Measurements from ENCODE around the gene ZNF816. TPM values are rescaled to one million over a fixed set of nuclear protein-coding genes. Genes with fewer than 3 reads are reported as not detected.
"Not testable (repeated sequence)": the region's sequence is repeated elsewhere in the genome, so short reads cannot be mapped to it uniquely, and the experiment has no call there.

The ZNF816 gene
- total RNA-seq, 4 donors from 2014 or later: 6.0 to 150 (median 13.9) TPM

- Histone ChIP-seq H3K27me3 (no peaks in the 10 kb centered on the region), H3K27ac (peak overlapping the region in 1 of 4 donors; percentile 76), H3K4me3 (no peak overlapping the region), H3K36me3 (peaks cover 0 to 9% (median 0%) of the 10 kb centered on the region in 4 donors), H3K9me3 (no peaks in the 10 kb centered on the region), H3K4me1 (peaks cover 0 to 19% (median 5%) of the 10 kb centered on the region in 4 donors)
- WGBS, 2 donors (ENCODE audit: low coverage in 1 of 2): 82 to 83% methylated on average over 2 of the region's 2 CpGs
- DNase-seq: no peak
- TF ChIP-seq EP300 (IDR thresholded peaks at IDR 0.05; ENCODE audit: low read depth) (no peak), POLR2A (IDR thresholded peaks at IDR 0.05) (no peak), CTCF (IDR thresholded peaks at IDR 0.05) (no peak), POLR2AphosphoS5 (IDR thresholded peaks at IDR 0.05) (no peak)
- in situ Hi-C loops (cut with MboI; ENCODE audit: low pct_ligation_motif_present in 1 of 4, low pct_unique_long_range_greater_than_20kb in 1 of 4, low sequenced_read_pairs in 3 of 4) (no loop called here), intact Hi-C loops (cut with DNase I; ENCODE audit: low total_unique reads) (no loop called here)
These were observed 28.8 kb upstream of the ZNF816 start for GRCh38 chr19:52991484-52991883.

DNA sequence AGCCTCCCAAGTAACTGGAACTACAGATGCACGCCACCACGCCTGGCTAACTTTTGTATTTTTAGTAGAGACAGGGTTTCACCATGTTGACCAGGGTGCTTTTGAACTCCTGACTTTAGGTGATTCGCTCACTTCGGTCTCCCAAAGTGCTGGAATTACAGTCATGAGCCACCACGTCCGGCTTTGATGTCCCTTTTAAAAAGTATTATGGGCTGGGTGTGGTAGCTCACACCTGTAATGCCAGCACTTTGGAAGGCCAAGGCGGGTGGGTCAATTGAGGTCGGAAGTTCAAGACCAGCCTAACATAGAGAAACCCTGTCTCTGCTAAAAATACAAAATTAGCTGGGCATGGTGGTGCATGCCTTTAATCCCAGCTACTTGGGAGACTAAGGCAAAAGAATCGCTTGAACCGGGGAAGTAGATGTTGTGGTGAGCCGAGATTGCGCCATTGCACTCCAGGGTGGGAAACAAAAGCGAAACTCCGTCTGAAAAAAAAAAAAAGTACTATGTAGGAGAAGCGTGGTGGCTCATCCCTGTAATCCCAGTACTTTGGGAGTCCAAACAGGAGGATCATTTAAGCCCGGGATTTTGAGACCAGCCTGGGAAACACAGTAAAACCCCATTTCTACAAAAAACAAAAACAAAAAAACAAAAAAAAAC lies 28.2 kb upstream of the ZNF816 start:
- in situ Hi-C loops (cut with MboI; ENCODE audit: low pct_ligation_motif_present in 1 of 4, low pct_unique_long_range_greater_than_20kb in 1 of 4, low sequenced_read_pairs in 3 of 4): no loop called here
- 83 to 89% methylated on average over 2 to 16 of the region's 16 CpGs for WGBS, 2 donors (ENCODE audit: low coverage in 1 of 2)
- H3K4me3 ChIP-seq: no peak overlapping the region
- TF ChIP-seq POLR2A (IDR thresholded peaks at IDR 0.05): no peak
- no peak for DNase-seq
- peaks cover 0 to 15% (median 0%) of the 10 kb centered on the region in 4 donors for H3K36me3 ChIP-seq
- H3K9me3 ChIP-seq: peaks cover 0 to 1% of the 10 kb centered on the region in 2 donors
- intact Hi-C loops (cut with DNase I; ENCODE audit: low total_unique reads): no loop called here
- H3K27ac ChIP-seq: no peak overlapping the region
- H3K4me1 ChIP-seq: peaks cover 0 to 19% (median 5%) of the 10 kb centered on the region in 4 donors
- H3K27me3 ChIP-seq: no peaks in the 10 kb centered on the region

DNA sequence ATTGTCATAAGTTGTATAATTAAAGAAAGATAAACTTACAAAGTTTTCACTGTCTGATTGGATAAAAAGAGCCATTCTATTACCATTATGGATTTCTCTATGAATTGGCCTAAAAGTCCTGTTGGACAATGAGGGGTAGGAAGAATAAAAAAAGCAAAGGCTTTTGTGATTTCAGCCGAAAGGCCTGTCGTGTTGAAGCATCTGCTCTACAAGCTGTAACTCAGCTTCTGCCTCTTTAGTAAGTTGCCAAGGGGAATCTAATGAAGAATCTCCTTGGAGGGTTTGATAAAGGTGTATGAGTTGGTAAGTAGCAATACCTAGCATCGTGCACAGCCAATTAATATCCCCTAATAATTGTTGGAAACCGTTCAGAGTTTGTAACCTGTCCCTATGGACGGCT lies 25.8 kb upstream of the ZNF816 start:
- Histone ChIP-seq H3K27me3 (no peaks in the 10 kb centered on the region), H3K27ac (no peak overlapping the region), H3K4me3 (no peak overlapping the region), H3K4me1 (peaks cover 0 to 13% (median 3%) of the 10 kb centered on the region in 4 donors), H3K9me3 (peaks cover 0 to 12% of the 10 kb centered on the region in 2 donors), H3K36me3 (peaks cover 0 to 24% (median 3%) of the 10 kb centered on the region in 4 donors)
- WGBS, 2 donors (ENCODE audit: low coverage in 1 of 2): 87 to 92% methylated on average over 3 to 5 of the region's 5 CpGs
- intact Hi-C loops (cut with DNase I; ENCODE audit: low total_unique reads): no loop called here
- DNase-seq: no peak
- in situ Hi-C loops (cut with MboI; ENCODE audit: low pct_ligation_motif_present in 1 of 4, low pct_unique_long_range_greater_than_20kb in 1 of 4, low sequenced_read_pairs in 3 of 4): no loop called here
- TF ChIP-seq POLR2AphosphoS5 (IDR thresholded peaks at IDR 0.05) (no peak), CTCF (IDR thresholded peaks at IDR 0.05) (no peak), EP300 (IDR thresholded peaks at IDR 0.05; ENCODE audit: low read depth) (no peak), POLR2A (IDR thresholded peaks at IDR 0.05) (no peak)

GRCh38 chr19:52987221-52987620 lies 24.5 kb upstream of the ZNF816 start:
- no peak for DNase-seq
- no peak overlapping the region for H3K4me3 ChIP-seq
- peaks cover 0 to 24% (median 3%) of the 10 kb centered on the region in 4 donors for H3K36me3 ChIP-seq
- H3K27ac ChIP-seq: no peak overlapping the region
- no peak for TF ChIP-seq EP300 (IDR thresholded peaks at IDR 0.05; ENCODE audit: low read depth)
- no peak for TF ChIP-seq POLR2A (IDR thresholded peaks at IDR 0.05)
- TF ChIP-seq POLR2AphosphoS5 (IDR thresholded peaks at IDR 0.05): no peak
- no peak for TF ChIP-seq CTCF (IDR thresholded peaks at IDR 0.05)
- in situ Hi-C loops (cut with MboI; ENCODE audit: low pct_ligation_motif_present in 1 of 4, low pct_unique_long_range_greater_than_20kb in 1 of 4, low sequenced_read_pairs in 3 of 4) (no loop called here), intact Hi-C loops (cut with DNase I; ENCODE audit: low total_unique reads) (no loop called here)
- 89 to 91% methylated on average over 2 to 4 of the region's 4 CpGs for WGBS, 2 donors (ENCODE audit: low coverage in 1 of 2)
- no peaks in the 10 kb centered on the region for H3K27me3 ChIP-seq
- peaks cover 0 to 12% of the 10 kb centered on the region in 2 donors for H3K9me3 ChIP-seq
- peaks cover 0 to 5% (median 0%) of the 10 kb centered on the region in 4 donors for H3K4me1 ChIP-seq

DNA sequence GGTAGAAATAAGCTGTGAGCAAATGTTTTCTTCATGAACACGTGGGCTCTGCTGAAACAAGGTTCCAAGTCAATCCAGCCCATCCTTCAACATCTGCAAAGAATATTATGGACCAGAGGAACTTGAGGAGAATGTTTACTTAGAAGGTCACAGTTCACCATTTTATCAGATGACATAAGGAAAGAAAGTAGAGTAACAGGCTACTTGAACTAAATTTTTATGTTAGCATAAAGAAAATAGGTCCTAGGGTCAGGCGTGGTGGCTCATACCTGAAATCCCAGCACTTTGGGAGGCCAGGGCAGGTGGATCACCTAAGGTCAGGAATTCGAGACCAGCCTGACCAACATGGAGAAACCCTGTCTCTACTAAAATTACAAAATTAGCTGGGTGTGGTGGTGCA lies 20.5 kb upstream of the ZNF816 start:
- intact Hi-C loops (cut with DNase I; ENCODE audit: low total_unique reads); H3K4me1 ChIP-seq; H3K4me3 ChIP-seq; DNase-seq; H3K27ac ChIP-seq; in situ Hi-C loops (cut with MboI; ENCODE audit: low pct_ligation_motif_present in 1 of 4, low pct_unique_long_range_greater_than_20kb in 1 of 4, low sequenced_read_pairs in 3 of 4); H3K27me3 ChIP-seq: not testable (repeated sequence)
- H3K36me3 ChIP-seq: peaks cover 0 to 24% (median 3%) of the 10 kb centered on the region in 4 donors
- peaks cover 0 to 12% of the 10 kb centered on the region in 2 donors for H3K9me3 ChIP-seq
- WGBS, 2 donors (ENCODE audit: low coverage in 1 of 2): 77 to 84% methylated on average over 1 to 3 of the region's 3 CpGs
